A673 (cell line): ENCODE measurements around the gene CLEC9A.

Source experiments
- EZH2 ChIP-seq: fragments of 200-600 bp; sonication (generic); IDR thresholded peaks from 2 replicates; pipeline ENCODE4 v1.6.1; 2017; ENCODE audit warnings: borderline replicate concordance, low read depth, mild to moderate bottlenecking, mixed read lengths, antibody characterized with exemption, low read length; ENCODE audit not compliant: poor library complexity, severe bottlenecking
- TF ChIP-seq, protein P1 (sequence below): fragments of 300-800, 200-600 bp; sonication (generic); conservative IDR thresholded peaks from 2 replicates; pipeline ENCODE4 v1.5.1; 2017; ENCODE audit warnings: low read depth, mild to moderate bottlenecking, antibody characterized with exemption, low read length, moderate library complexity, mixed read lengths

DNA sequence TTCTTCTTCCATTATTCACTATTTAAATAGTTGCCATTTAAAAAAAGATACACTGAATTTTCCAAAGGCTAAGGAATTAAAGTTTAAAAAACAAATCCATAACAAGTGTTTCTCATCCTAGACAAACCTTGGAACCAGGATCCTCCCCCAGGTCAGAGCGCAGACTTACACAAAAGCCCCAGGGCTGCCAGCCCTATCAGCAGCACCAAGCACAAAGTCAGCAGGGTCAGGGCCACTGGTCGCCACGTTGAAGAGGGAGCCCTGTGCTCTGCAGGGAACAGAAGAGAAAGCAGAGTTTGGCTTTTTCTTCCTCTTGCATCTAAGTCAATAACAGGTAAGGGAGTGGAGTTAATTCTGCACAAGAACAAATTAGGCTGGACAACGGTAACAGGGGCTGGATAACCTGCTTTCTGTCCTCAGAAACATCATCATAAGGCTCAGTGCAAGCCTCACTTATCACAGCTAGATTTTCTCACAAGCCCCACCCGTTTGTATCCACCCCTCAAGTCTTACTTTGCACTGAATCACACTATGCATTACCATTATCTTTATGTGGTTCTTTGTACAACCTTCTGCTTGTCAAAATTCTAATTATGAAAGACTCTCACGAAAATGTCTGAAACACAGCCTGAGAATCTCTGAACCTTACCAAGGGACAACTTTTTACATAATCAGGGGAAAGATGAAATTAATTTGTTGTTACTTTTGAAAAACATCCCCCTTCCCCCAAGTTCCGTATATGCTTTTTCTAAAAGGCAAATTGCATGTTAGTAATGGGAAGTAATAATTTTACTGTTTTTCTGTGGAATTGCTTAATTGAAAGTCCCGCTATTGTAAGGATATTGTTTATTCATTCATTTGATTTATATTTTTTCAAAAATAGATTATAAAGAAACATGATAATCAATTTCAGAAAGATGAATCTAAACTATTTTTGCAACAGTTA lies 58.7 kb downstream of the CLEC9A start:
- TF ChIP-seq, protein P1, sequence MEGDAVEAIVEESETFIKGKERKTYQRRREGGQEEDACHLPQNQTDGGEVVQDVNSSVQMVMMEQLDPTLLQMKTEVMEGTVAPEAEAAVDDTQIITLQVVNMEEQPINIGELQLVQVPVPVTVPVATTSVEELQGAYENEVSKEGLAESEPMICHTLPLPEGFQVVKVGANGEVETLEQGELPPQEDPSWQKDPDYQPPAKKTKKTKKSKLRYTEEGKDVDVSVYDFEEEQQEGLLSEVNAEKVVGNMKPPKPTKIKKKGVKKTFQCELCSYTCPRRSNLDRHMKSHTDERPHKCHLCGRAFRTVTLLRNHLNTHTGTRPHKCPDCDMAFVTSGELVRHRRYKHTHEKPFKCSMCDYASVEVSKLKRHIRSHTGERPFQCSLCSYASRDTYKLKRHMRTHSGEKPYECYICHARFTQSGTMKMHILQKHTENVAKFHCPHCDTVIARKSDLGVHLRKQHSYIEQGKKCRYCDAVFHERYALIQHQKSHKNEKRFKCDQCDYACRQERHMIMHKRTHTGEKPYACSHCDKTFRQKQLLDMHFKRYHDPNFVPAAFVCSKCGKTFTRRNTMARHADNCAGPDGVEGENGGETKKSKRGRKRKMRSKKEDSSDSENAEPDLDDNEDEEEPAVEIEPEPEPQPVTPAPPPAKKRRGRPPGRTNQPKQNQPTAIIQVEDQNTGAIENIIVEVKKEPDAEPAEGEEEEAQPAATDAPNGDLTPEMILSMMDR, result no peak
- no peak for TF ChIP-seq EZH2
